GM19238 (cell line): ENCODE results near the gene GRIP2.

Source experiments
- DNase-seq: peaks from one replicate; pipeline ENCODE4 v3.0.0; 2011; ENCODE audit warnings: low spot score; ENCODE audit not compliant: insufficient read length

GRIP2 gene

GRCh38 chr3:14541646-14542045, 1.5 kb upstream of the GRIP2 start:
- no peak for DNase-seq

GRCh38 chr3:14540821-14541385, 761 bp upstream of the GRIP2 start:
- DNase-seq = no peak

- no peak for DNase-seq
Measured at GRCh38 chr3:14539384-14539741, 779 bp downstream of the GRIP2 start.

GRCh38 chr3:14538451-14539088, 1.6 kb downstream of the GRIP2 start:
- no peak for DNase-seq

GRCh38 chr3:14537590-14538450, 2.3 kb downstream of the GRIP2 start:
- no peak for DNase-seq

GRCh38 chr3:14536837-14537589, 3.1 kb downstream of the GRIP2 start:
- no peak for DNase-seq

- DNase-seq = no peak
Measured at GRCh38 chr3:14536055-14536815, 3.9 kb downstream of the GRIP2 start.

GRCh38 chr3:14535616-14536015, 4.5 kb downstream of the GRIP2 start:
- no peak for DNase-seq

GRCh38 chr3:14534516-14535191, 5.5 kb downstream of the GRIP2 start:
- DNase-seq = no peak

- no peak for DNase-seq
Measured at GRCh38 chr3:14533457-14533958, 6.6 kb downstream of the GRIP2 start.

- DNase-seq = no peak
Measured at GRCh38 chr3:14532691-14533456, 7.3 kb downstream of the GRIP2 start.

GRCh38 chr3:14531856-14532395, 8.2 kb downstream of the GRIP2 start:
- no peak for DNase-seq

GRCh38 chr3:14528081-14528480, 12.1 kb downstream of the GRIP2 start:
- DNase-seq = no peak

GRCh38 chr3:14525685-14526631, 14.2 kb downstream of the GRIP2 start:
- DNase-seq = no peak

- DNase-seq = no peak
Measured at GRCh38 chr3:14524920-14525660, 15.1 kb downstream of the GRIP2 start.

- no peak for DNase-seq
Measured at GRCh38 chr3:14524311-14524711, 15.8 kb downstream of the GRIP2 start.

- no peak for DNase-seq
Measured at GRCh38 chr3:14523792-14524191, 16.4 kb downstream of the GRIP2 start.
